Mesendoderm (in vitro differentiated cells): Measurements from ENCODE around the gene CYP46A1.
A peak's percentile ranks its signal among the peaks of the same experiment; 100 is the strongest.

ENCODE experiments used
- DNase-seq: peaks from one replicate; pipeline ENCODE4 v3.0.0; 2013
- H2AK5ac ChIP-seq: 2 replicates; pipeline ENCODE4 v1.6.1; 2013; ENCODE audit warnings: low read length, inconsistent platforms
- H2BK120ac ChIP-seq: 2 replicates; pipeline ENCODE4 v1.6.1; 2013; ENCODE audit warnings: low read depth, mild to moderate bottlenecking, low read length, moderate library complexity, mixed read lengths
- H2BK15ac ChIP-seq: replicated peaks from 2 replicates; pipeline ENCODE4 v1.6.1; 2013; ENCODE audit warnings: low read depth, mild to moderate bottlenecking, moderate library complexity
- H2BK5ac ChIP-seq: 2 replicates; pipeline ENCODE4 v1.6.1; 2013; ENCODE audit warnings: low read length, inconsistent platforms
- H3K18ac ChIP-seq: 2 replicates; pipeline ENCODE4 v1.6.1; 2013; ENCODE audit warnings: mild to moderate bottlenecking, low read length, mixed read lengths
- H3K23ac ChIP-seq: one replicate; pipeline ENCODE4 v1.6.1; 2013; ENCODE audit warnings: low read length
- H3K27ac ChIP-seq: 2 replicates; pipeline ENCODE4 v1.5.1; 2013; ENCODE audit warnings: low read depth, mild to moderate bottlenecking, inconsistent platforms, low read length, moderate library complexity
- H3K27me3 ChIP-seq: 2 replicates; pipeline ENCODE4 v1.6.1; 2013; ENCODE audit warnings: low read length, control low read depth, mild to moderate bottlenecking, inconsistent platforms; ENCODE audit not compliant: insufficient read depth, poor library complexity
- H3K36me3 ChIP-seq: 2 replicates; pipeline ENCODE4 v1.6.1; 2013; ENCODE audit warnings: low read length, inconsistent platforms; ENCODE audit not compliant: control insufficient read depth, insufficient read depth
- H3K4ac ChIP-seq: one replicate; pipeline ENCODE4 v1.6.1; 2013; ENCODE audit warnings: low read depth, mild to moderate bottlenecking, low read length, moderate library complexity
- H3K4me1 ChIP-seq: 2 replicates; pipeline ENCODE4 v1.6.1; 2013; ENCODE audit warnings: low read depth, low read length, inconsistent platforms; ENCODE audit not compliant: control insufficient read depth
- H3K4me2 ChIP-seq: 2 replicates; pipeline ENCODE4 v1.6.1; 2013; ENCODE audit warnings: low read length
- H3K4me3 ChIP-seq: 2 replicates; pipeline ENCODE4 v1.5.1; 2013; ENCODE audit warnings: mild to moderate bottlenecking, low read length
- H3K56ac ChIP-seq: one replicate; pipeline ENCODE4 v1.6.1; 2013; ENCODE audit warnings: low read length
- H3K79me1 ChIP-seq: 2 replicates; pipeline ENCODE4 v1.6.1; 2013; ENCODE audit warnings: low read length, inconsistent platforms
- H3K79me2 ChIP-seq: 2 replicates; pipeline ENCODE4 v1.6.1; 2013; ENCODE audit warnings: mild to moderate bottlenecking, low read length; ENCODE audit not compliant: control insufficient read depth, insufficient read depth
- H3K9ac ChIP-seq: 2 replicates; pipeline ENCODE4 v1.6.1; 2013; ENCODE audit warnings: low read length, inconsistent platforms
- H4K5ac ChIP-seq: one replicate; pipeline ENCODE4 v1.6.1; 2013; ENCODE audit warnings: low read length
- H4K8ac ChIP-seq: one replicate; pipeline ENCODE4 v1.6.1; 2013; ENCODE audit warnings: low read depth, mild to moderate bottlenecking, control low read depth, low read length, moderate library complexity
- WGBS: extraction: QIAGEN DNeasy Blood & Tissue Kit; methylation state at CpG from one replicate; pipeline ENCODE4 v1.1.7; 2013; ENCODE audit warnings: low lambda C conversion rate, missing lambda C conversion rate; ENCODE audit not compliant: insufficient coverage; ENCODE audit errors: extremely low coverage; 5-methylcytosine and 5-hydroxymethylcytosine counted together

Gene CYP46A1

GRCh38 chr14:99664058-99664936 is 19.8 kb upstream of the CYP46A1 start:
- peak overlapping the region; percentile 29 for H3K18ac ChIP-seq
- H3K79me1 ChIP-seq = no peaks in the 10 kb centered on the region
- DNase-seq = peak; percentile 88
- H4K8ac ChIP-seq = no peak overlapping the region
- no peak overlapping the region for H3K4me2 ChIP-seq
- H3K4me3 ChIP-seq = no peak overlapping the region
- no peak overlapping the region for H3K27ac ChIP-seq
- WGBS = no CpG with 5 or more reads among the region's 8 CpGs
- no peak overlapping the region for H3K4ac ChIP-seq
- H3K27me3 ChIP-seq = no peaks in the 10 kb centered on the region
- no peak overlapping the region for H3K9ac ChIP-seq
- H3K36me3 ChIP-seq = no peaks in the 10 kb centered on the region
- peaks cover 11% of the 10 kb centered on the region for H3K4me1 ChIP-seq
- H2BK5ac ChIP-seq = no peak overlapping the region
- H2AK5ac ChIP-seq = no peak overlapping the region
- no peak overlapping the region for H3K56ac ChIP-seq
- H4K5ac ChIP-seq = no peak overlapping the region
- H3K23ac ChIP-seq = no peak overlapping the region
- no peaks in the 10 kb centered on the region for H3K79me2 ChIP-seq
- H2BK120ac ChIP-seq = no peak overlapping the region
- no peak overlapping the region for H2BK15ac ChIP-seq

GRCh38 chr14:99664937-99665273 is 19.2 kb upstream of the CYP46A1 start:
- Histone ChIP-seq H2BK5ac (no peak overlapping the region), H2BK15ac (no peak overlapping the region), H3K79me2 (no peaks in the 10 kb centered on the region), H3K4me3 (no peak overlapping the region), H3K9ac (no peak overlapping the region), H3K56ac (no peak overlapping the region), H3K27me3 (no peaks in the 10 kb centered on the region), H3K27ac (no peak overlapping the region), H3K23ac (no peak overlapping the region), H2AK5ac (no peak overlapping the region), H2BK120ac (no peak overlapping the region), H3K4me2 (no peak overlapping the region), H3K4me1 (peaks cover 11% of the 10 kb centered on the region), H4K5ac (no peak overlapping the region), H3K79me1 (no peaks in the 10 kb centered on the region), H3K36me3 (no peaks in the 10 kb centered on the region), H3K4ac (no peak overlapping the region), H4K8ac (no peak overlapping the region), H3K18ac (no peak overlapping the region)
- no CpG with 5 or more reads among the region's 12 CpGs for WGBS
- no peak for DNase-seq

GRCh38 chr14:99666533-99666932 is 17.6 kb upstream of the CYP46A1 start:
- DNase-seq = no peak
- H3K79me1 ChIP-seq = no peaks in the 10 kb centered on the region
- no peak overlapping the region for H4K5ac ChIP-seq
- H2BK5ac ChIP-seq = no peak overlapping the region
- no peak overlapping the region for H3K27ac ChIP-seq
- no peak overlapping the region for H2BK15ac ChIP-seq
- no peak overlapping the region for H3K56ac ChIP-seq
- H3K4me1 ChIP-seq = peaks cover 14% of the 10 kb centered on the region
- H3K4ac ChIP-seq = no peak overlapping the region
- H2AK5ac ChIP-seq = no peak overlapping the region
- no peaks in the 10 kb centered on the region for H3K36me3 ChIP-seq
- H3K27me3 ChIP-seq = no peaks in the 10 kb centered on the region
- no peak overlapping the region for H3K9ac ChIP-seq
- no peak overlapping the region for H2BK120ac ChIP-seq
- WGBS = no CpG with 5 or more reads among the region's 6 CpGs
- no peak overlapping the region for H3K4me3 ChIP-seq
- no peak overlapping the region for H3K18ac ChIP-seq
- no peak overlapping the region for H4K8ac ChIP-seq
- no peaks in the 10 kb centered on the region for H3K79me2 ChIP-seq
- H3K23ac ChIP-seq = no peak overlapping the region
- H3K4me2 ChIP-seq = no peak overlapping the region

DNA sequence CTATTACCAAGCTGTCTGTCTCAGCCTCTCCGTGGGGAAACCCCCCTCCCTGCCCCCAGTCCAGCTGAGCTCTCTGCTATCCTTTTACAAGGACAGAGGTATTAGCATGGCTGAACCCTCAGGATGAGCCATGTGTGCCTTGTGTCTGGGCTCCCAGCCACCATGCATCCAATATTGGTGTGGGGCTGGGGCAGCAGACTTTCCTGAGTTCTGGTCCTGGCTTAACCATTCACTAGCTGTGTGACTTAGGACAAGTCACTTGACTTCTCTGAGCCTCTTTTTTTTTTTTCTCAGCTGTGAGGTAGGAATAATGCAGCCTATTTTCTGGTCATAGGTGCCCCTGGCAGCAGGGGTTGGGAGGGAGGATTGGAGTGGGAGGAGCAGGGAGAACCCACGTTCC is 17.1 kb upstream of the CYP46A1 start:
- Histone ChIP-seq H3K4me2 (no peak overlapping the region), H2BK120ac (no peak overlapping the region), H3K4ac (no peak overlapping the region), H2BK5ac (no peak overlapping the region), H3K27me3 (no peaks in the 10 kb centered on the region), H3K79me2 (no peaks in the 10 kb centered on the region), H3K4me3 (no peak overlapping the region), H3K23ac (no peak overlapping the region), H3K56ac (no peak overlapping the region), H4K8ac (no peak overlapping the region), H3K27ac (no peak overlapping the region), H4K5ac (no peak overlapping the region), H3K4me1 (peaks cover 15% of the 10 kb centered on the region), H2AK5ac (no peak overlapping the region), H3K18ac (no peak overlapping the region), H3K36me3 (no peaks in the 10 kb centered on the region), H3K79me1 (no peaks in the 10 kb centered on the region), H3K9ac (no peak overlapping the region), H2BK15ac (no peak overlapping the region)
- WGBS = no CpG with 5 or more reads among the region's 2 CpGs
- DNase-seq = no peak

- Histone ChIP-seq H3K27me3 (no peaks in the 10 kb centered on the region), H3K36me3 (no peaks in the 10 kb centered on the region), H3K56ac (no peak overlapping the region), H3K79me1 (no peaks in the 10 kb centered on the region), H4K8ac (no peak overlapping the region), H3K4me3 (no peak overlapping the region), H3K4me2 (no peak overlapping the region), H3K27ac (no peak overlapping the region), H3K4me1 (peaks cover 15% of the 10 kb centered on the region), H3K9ac (no peak overlapping the region), H3K79me2 (no peaks in the 10 kb centered on the region), H2BK120ac (no peak overlapping the region), H3K23ac (no peak overlapping the region), H2AK5ac (no peak overlapping the region), H2BK15ac (no peak overlapping the region), H3K4ac (no peak overlapping the region), H4K5ac (no peak overlapping the region), H2BK5ac (no peak overlapping the region), H3K18ac (no peak overlapping the region)
- DNase-seq = no peak
- WGBS = no CpG with 5 or more reads among the region's 9 CpGs
These were observed 16.3 kb upstream of the CYP46A1 start for GRCh38 chr14:99667821-99668220.
